H1 (cell line): ENCODE data around the gene SHANK1. TPM values are rescaled to one million over a fixed set of nuclear protein-coding genes. Genes with fewer than 3 reads are reported as not detected.

Source experiments
- BRCA1 ChIP-seq: IDR thresholded peaks from 2 replicates; pipeline ENCODE4 v1.6.1; 2012; ENCODE audit warnings: low read depth, low read length, improper control_type of control experiment
- CHD7 ChIP-seq: fragments of 300-600 bp; sonication (generic); IDR thresholded peaks from 2 replicates; pipeline ENCODE4 v1.7.1; 2012; ENCODE audit warnings: low read length, moderate library complexity, mild to moderate bottlenecking, inconsistent platforms; ENCODE audit not compliant: insufficient replicate concordance
- FOSL1 ChIP-seq: IDR thresholded peaks from 2 replicates; pipeline ENCODE4 v1.6.1; 2011; ENCODE audit warnings: mild to moderate bottlenecking, low read depth, low read length, moderate library complexity; ENCODE audit not compliant: insufficient read depth
- MAFK ChIP-seq: IDR thresholded peaks from 2 replicates; pipeline ENCODE4 v1.6.1; 2012; ENCODE audit warnings: low read depth, mild to moderate bottlenecking, improper control_type of control experiment, low read length
- NANOG ChIP-seq: IDR thresholded peaks from 2 replicates; pipeline ENCODE4 v1.6.1; 2011; ENCODE audit warnings: low read length, low read depth, mild to moderate bottlenecking, inconsistent platforms; ENCODE audit not compliant: insufficient read depth, poor library complexity, severe bottlenecking
- RNF2 ChIP-seq: fragments of 200-900, 300-1000 bp; sonication (generic); IDR thresholded peaks from 2 replicates; pipeline ENCODE4 v1.7.1; 2016; ENCODE audit warnings: borderline replicate concordance, low read depth, mild to moderate bottlenecking, antibody characterized with exemption, low read length; ENCODE audit not compliant: poor library complexity, severe bottlenecking; ENCODE audit errors: missing control alignments
- TAF1 ChIP-seq: IDR thresholded peaks from 2 replicates; pipeline ENCODE4 v1.6.1; 2011; ENCODE audit warnings: mild to moderate bottlenecking, low read depth, low read length
- TEAD4 ChIP-seq: IDR thresholded peaks from 2 replicates; pipeline ENCODE4 v1.6.1; 2012; ENCODE audit warnings: low read depth, low read length, inconsistent platforms, mixed read lengths
- USF2 ChIP-seq: IDR thresholded peaks from 2 replicates; pipeline ENCODE4 v1.6.1; 2011; ENCODE audit warnings: low read length, improper control_type of control experiment
- polyA plus RNA-seq, 7 experiments: library from polyadenylated mRNA; depleted of rRNA in 3 of 7; stranded (reverse) in 5 of 7; unstranded in 2 of 7; fragments of >200 nt in 5 of 7; fragments of 200-250 nt in 2 of 7; gene quantifications; 1 replicate in 5 of 7; 2 replicates in 1 of 7; 4 replicates in 1 of 7; pipeline versions ENCODE4 v1.2.1 to v1.2.3, GENCODE V29; 2011 to 2013; ENCODE audit warnings: missing spikeins in 2 of 7, mixed read lengths in 2 of 7
- total RNA-seq: library from RNA; stranded (reverse); fragmentation: NEBNext Ultra II Directional; extraction: Animal tissue kit (Norgen Biotek cat#: 25700); gene quantifications from 2 replicates; pipeline ENCODE4 v1.2.1, GENCODE V29; 2021

SHANK1 gene
- total and polyA plus RNA-seq, 2 of the 8 experiments (the other 6 are each of a cell fraction or from before 2014, with no cell fraction given) = 1.1 to 3.7 TPM

- no peak for TF ChIP-seq CHD7
- no peak for TF ChIP-seq NANOG
- no peak for TF ChIP-seq MAFK
- TF ChIP-seq RNF2 = no peak
- TF ChIP-seq BRCA1 = no peak
- no peak for TF ChIP-seq USF2
- TF ChIP-seq TEAD4 = no peak
- no peak for TF ChIP-seq FOSL1
- TF ChIP-seq TAF1 = no peak
These were observed 16.7 kb upstream of the SHANK1 start (continued) for GRCh38 chr19:50736338-50736737.
